Endodermal cell (in vitro differentiated cells): ENCODE measurements around the gene CREBBP. TPM values are rescaled to one million over a fixed set of nuclear protein-coding genes. Genes with fewer than 3 reads are reported as not detected.

Experiments
- DNase-seq: peaks from one replicate; pipeline ENCODE4 v3.0.0-alpha.2; 2017
- H3K27ac ChIP-seq: 2 replicates; pipeline ENCODE4 v1.5.1; 2013; ENCODE audit warnings: mild to moderate bottlenecking, low read depth, low read length, moderate library complexity
- H3K27me3 ChIP-seq: 2 replicates; pipeline ENCODE4 v1.6.1; 2013; ENCODE audit warnings: mild to moderate bottlenecking, low read length, moderate library complexity; ENCODE audit not compliant: insufficient read depth, control insufficient read depth, poor library complexity, severe bottlenecking
- H3K36me3 ChIP-seq: 2 replicates; pipeline ENCODE4 v1.7.0; 2013; ENCODE audit warnings: mild to moderate bottlenecking, low read length, moderate library complexity; ENCODE audit not compliant: control insufficient read depth, insufficient read depth
- H3K4me1 ChIP-seq: one replicate; pipeline ENCODE4 v1.7.0; 2013; ENCODE audit warnings: low read length; ENCODE audit not compliant: control insufficient read depth, insufficient read depth
- H3K4me3 ChIP-seq: 2 replicates; pipeline ENCODE4 v1.5.1; 2013; ENCODE audit warnings: mild to moderate bottlenecking, low read length, moderate library complexity
- H3K9ac ChIP-seq: 2 replicates; pipeline ENCODE4 v1.6.1; 2013; ENCODE audit warnings: mild to moderate bottlenecking, low read length, moderate library complexity; ENCODE audit not compliant: poor library complexity, severe bottlenecking; ENCODE audit errors: extremely low read depth
- H3K9me3 ChIP-seq: 2 replicates; pipeline ENCODE4 v1.6.1; 2013; ENCODE audit warnings: mild to moderate bottlenecking, low read length, moderate library complexity; ENCODE audit not compliant: control insufficient read depth
- H3K27ac Mint-ChIP-seq: 2 replicates; pipeline ENCODE4 v1.8.0; 2020; ENCODE audit warnings: mixed read lengths
- H3K27me3 Mint-ChIP-seq: 2 replicates; pipeline ENCODE4 v1.8.0; 2021; ENCODE audit warnings: mild to moderate bottlenecking, mixed read lengths; ENCODE audit not compliant: insufficient read depth
- H3K36me3 Mint-ChIP-seq: 2 replicates; pipeline ENCODE4 v1.8.0; 2020; ENCODE audit warnings: low read depth, mixed read lengths
- H3K4me1 Mint-ChIP-seq: 2 replicates; pipeline ENCODE4 v1.8.0; 2020; ENCODE audit warnings: mixed read lengths
- H3K4me3 Mint-ChIP-seq: 2 replicates; pipeline ENCODE4 v1.8.0; 2020; ENCODE audit warnings: mild to moderate bottlenecking, moderate library complexity, mixed read lengths
- H3K9me3 Mint-ChIP-seq: 2 replicates; pipeline ENCODE4 v1.8.0; 2020; ENCODE audit warnings: mild to moderate bottlenecking, mixed read lengths
- CTCF ChIP-seq: fragments of 200-600 bp; sonication (generic); conservative IDR thresholded peaks from 2 replicates; pipeline ENCODE4 v1.5.0; 2021; ENCODE audit warnings: antibody characterized with exemption, mild to moderate bottlenecking
- WGBS, 2 experiments: methylation state at CpG; one replicate each; pipeline versions ENCODE4 v1.1.5 to v1.1.7; 2013; ENCODE audit warnings: missing lambda C conversion rate in 2 of 2, mixed read lengths in 1 of 2; ENCODE audit not compliant: insufficient coverage in 1 of 2, insufficient read length in 1 of 2; 5-methylcytosine and 5-hydroxymethylcytosine counted together
- total RNA-seq, 2 donors: library from RNA; stranded (reverse); fragmentation: NEBNext Ultra II Directional in 1 of 2; extraction: Animal tissue kit (Norgen Biotek cat#: 25700) in 1 of 2; gene quantifications; 2 replicates in 1 of 2; 3 replicates in 1 of 2; pipeline ENCODE4 v1.2.1, GENCODE V29; 2021

Gene CREBBP
- total RNA-seq, 2 donors from 2014 or later, result 71.1 to 103 TPM

DNA sequence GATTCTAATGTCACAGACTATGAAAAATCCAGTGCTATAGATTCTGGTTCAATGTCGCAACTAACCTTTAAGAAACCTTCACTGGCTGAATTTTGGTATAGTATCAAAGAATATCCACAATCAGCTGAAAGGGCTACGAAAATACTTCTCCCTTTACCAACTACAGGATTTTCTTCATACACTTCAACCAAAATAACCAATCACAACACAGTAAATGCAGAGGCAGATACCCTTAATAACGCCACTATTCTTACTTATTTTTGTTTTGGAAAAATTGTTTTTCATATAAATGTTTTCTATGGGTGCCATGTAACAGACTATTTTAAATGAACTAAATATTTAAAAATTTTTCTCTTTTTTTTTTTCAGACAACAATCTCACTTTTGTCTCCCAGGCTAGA, 114.3 kb downstream of the CREBBP start:
- Histone ChIP-seq H3K9me3 (no peaks in the 10 kb centered on the region), H3K9ac (no peak overlapping the region), H3K4me3 (no peak overlapping the region), H3K27ac (no peak overlapping the region), H3K27me3 (no peaks in the 10 kb centered on the region), H3K4me1 (no peaks in the 10 kb centered on the region), H3K36me3 (peaks cover 71% of the 10 kb centered on the region)
- H3K27ac Mint-ChIP-seq, result no peak overlapping the region
- H3K4me1 Mint-ChIP-seq, result no peaks in the 10 kb centered on the region
- H3K4me3 Mint-ChIP-seq, result no peak overlapping the region
- no peak for TF ChIP-seq CTCF
- no peaks in the 10 kb centered on the region for H3K9me3 Mint-ChIP-seq
- no peaks in the 10 kb centered on the region for H3K27me3 Mint-ChIP-seq
- DNase-seq, result no peak
- peaks cover 87% of the 10 kb centered on the region for H3K36me3 Mint-ChIP-seq
- WGBS, 2 experiments, result 95 to 100% methylated on average over 1 to 2 of the region's 3 CpGs

- no peak overlapping the region for H3K27ac Mint-ChIP-seq
- peaks cover 67% of the 10 kb centered on the region for H3K36me3 ChIP-seq
- DNase-seq, result no peak
- H3K4me3 Mint-ChIP-seq, result no peak overlapping the region
- H3K9ac ChIP-seq, result no peak overlapping the region
- no peaks in the 10 kb centered on the region for H3K4me1 ChIP-seq
- 93% methylated on average over 2 to 3 of the region's 3 CpGs for WGBS, 2 experiments
- H3K9me3 Mint-ChIP-seq, result no peaks in the 10 kb centered on the region
- no peaks in the 10 kb centered on the region for H3K4me1 Mint-ChIP-seq
- no peak for TF ChIP-seq CTCF
- H3K27me3 ChIP-seq, result no peaks in the 10 kb centered on the region
- peaks cover 79% of the 10 kb centered on the region for H3K36me3 Mint-ChIP-seq
- no peak overlapping the region for H3K27ac ChIP-seq
- no peaks in the 10 kb centered on the region for H3K27me3 Mint-ChIP-seq
- no peaks in the 10 kb centered on the region for H3K9me3 ChIP-seq
- H3K4me3 ChIP-seq, result no peak overlapping the region
Observed at GRCh38 chr16:3764409-3764808, 116.1 kb downstream of the CREBBP start.

GRCh38 chr16:3762107-3762750, 118.3 kb downstream of the CREBBP start:
- H3K36me3 ChIP-seq, result peaks cover 67% of the 10 kb centered on the region
- H3K27ac Mint-ChIP-seq, result no peak overlapping the region

More at GRCh38 chr16:3762107-3762750, 118.3 kb downstream of the CREBBP start:
- no peaks in the 10 kb centered on the region for H3K27me3 ChIP-seq
- no peak overlapping the region for H3K27ac ChIP-seq
- no peaks in the 10 kb centered on the region for H3K27me3 Mint-ChIP-seq
- no peak overlapping the region for H3K4me3 Mint-ChIP-seq
- 88 to 97% methylated on average over 10 to 25 of the region's 25 CpGs for WGBS, 2 experiments
- peaks cover 79% of the 10 kb centered on the region for H3K36me3 Mint-ChIP-seq
- no peak overlapping the region for H3K9ac ChIP-seq
- TF ChIP-seq CTCF, result no peak
- no peaks in the 10 kb centered on the region for H3K4me1 Mint-ChIP-seq
- H3K4me3 ChIP-seq, result no peak overlapping the region
- no peak for DNase-seq
- H3K4me1 ChIP-seq, result no peaks in the 10 kb centered on the region
- H3K9me3 ChIP-seq, result no peaks in the 10 kb centered on the region
- H3K9me3 Mint-ChIP-seq, result no peaks in the 10 kb centered on the region
